Adrenal gland (tissue), 12 donors: ENCODE data around the gene CARS1. TPM values are rescaled to one million over a fixed set of nuclear protein-coding genes. Genes with fewer than 3 reads are reported as not detected.

Experiments used
- DNase-seq, 7 donors: peaks; one replicate each; pipeline ENCODE4 v3.0.0-alpha.2; 2019 to 2020
- H3K27ac ChIP-seq, 5 donors: fragments of 200-600 bp; sonication (generic) in 4 of 5; 1 replicate in 3 of 5; 2 replicates in 2 of 5; pipeline versions ENCODE4 v1.5.1 to v1.8.0; 2016 to 2020; ENCODE audit warnings: mild to moderate bottlenecking in 1 of 5
- H3K27me3 ChIP-seq: fragments of 200-600 bp; 2 replicates; pipeline ENCODE4 v1.8.0; 2021
- H3K36me3 ChIP-seq, 2 donors: fragments of 200-600 bp; replicated peaks in 1 of 2; 1 replicate in 1 of 2; 2 replicates in 1 of 2; pipeline versions ENCODE4 v1.5.1 to v1.8.0; 2018 to 2022
- H3K4me1 ChIP-seq, 2 donors: fragments of 200-600 bp; replicated peaks in 1 of 2; 1 replicate in 1 of 2; 2 replicates in 1 of 2; pipeline versions ENCODE4 v1.5.1 to v1.8.0; 2018 to 2021
- H3K4me3 ChIP-seq, 4 donors: fragments of 200-600 bp; sonication (generic) in 3 of 4; one replicate each; pipeline ENCODE4 v1.5.1; 2016 to 2018
- H3K9me3 ChIP-seq, 3 donors: fragments of 200-600 bp; sonication (generic) in 1 of 3; replicated peaks in 1 of 3; 1 replicate in 2 of 3; 2 replicates in 1 of 3; pipeline versions ENCODE4 v1.5.1 to v1.8.0; 2016 to 2021
- POLR2A ChIP-seq, 2 donors: fragments of 450-650 bp; IDR thresholded peaks; one replicate each; pipeline ENCODE4 v1.6.1; 2017; ENCODE audit warnings: antibody characterized with exemption in 2 of 2, mild to moderate bottlenecking in 2 of 2, moderate library complexity in 1 of 2
- WGBS, 4 donors: extraction: QIAGEN DNeasy Blood & Tissue Kit in 2 of 4; methylation state at CpG; one replicate each; pipeline versions ENCODE4 v1.1.5 to v1.1.7; 2013 to 2017; 5-methylcytosine and 5-hydroxymethylcytosine counted together
- intact Hi-C, 2 donors: fragments of 100-400 bp; cut with DNase I; formaldehyde crosslinking; loops; one replicate each; pipeline versions ENCODE4 v1.14.1 to v1.15.0; 2022 to 2023
- polyA plus RNA-seq, 3 donors: library from polyadenylated mRNA; stranded (reverse); fragments of 200-250 nt in 2 of 3; fragments of 350-450 nt in 1 of 3; fragmentation: Illumina TruSeq in 1 of 3; extraction: RNeasy Lipid Tissue Mini Kit (QIAGEN cat#74804) in 1 of 3; gene quantifications; one replicate each; pipeline ENCODE4 v1.2.3, GENCODE V29; 2013 to 2014
- total RNA-seq, 9 donors: library from RNA; depleted of rRNA in 4 of 9; stranded (reverse); fragments of >200 nt in 4 of 9; fragments of 120-200 nt in 1 of 9; fragmentation: NEBNext Ultra II Directional in 1 of 9; extraction: Animal tissue kit (Norgen Biotek cat#: 25700) in 1 of 9; gene quantifications; one replicate each; pipeline versions ENCODE4 v1.1.0 to v1.2.4, GENCODE V29; 2013 to 2023
- TF ChIP-seq, protein P1 (sequence below), 6 experiments: fragments of 450-650 bp in 4 of 6; fragments of 200-600 bp in 2 of 6; sonication (generic) in 1 of 6; IDR thresholded peaks; 1 replicate in 5 of 6; 2 replicates in 1 of 6; pipeline versions ENCODE4 v1.5.1 to v1.8.0; 2016 to 2021; ENCODE audit warnings: antibody characterized with exemption in 6 of 6, mild to moderate bottlenecking in 2 of 6, moderate library complexity in 1 of 6
- donor health status: healthy with polysubstance abuse.
- donor health status: Bipolar disorder and iron deficiency.
- donor health status: DM: yes; HTN: yes; CAD: no.
- donor health status: DM: no; HTN: no; CAD: no.
- donor health status: DM: no; HTN: no; CAD: no.
- donor health status: DM: yes; HTN: yes; CAD: no.

The CARS1 gene
- total and polyA plus RNA-seq, 12 donors = 17.2 to 46.7 (median 31.5) TPM

DNA sequence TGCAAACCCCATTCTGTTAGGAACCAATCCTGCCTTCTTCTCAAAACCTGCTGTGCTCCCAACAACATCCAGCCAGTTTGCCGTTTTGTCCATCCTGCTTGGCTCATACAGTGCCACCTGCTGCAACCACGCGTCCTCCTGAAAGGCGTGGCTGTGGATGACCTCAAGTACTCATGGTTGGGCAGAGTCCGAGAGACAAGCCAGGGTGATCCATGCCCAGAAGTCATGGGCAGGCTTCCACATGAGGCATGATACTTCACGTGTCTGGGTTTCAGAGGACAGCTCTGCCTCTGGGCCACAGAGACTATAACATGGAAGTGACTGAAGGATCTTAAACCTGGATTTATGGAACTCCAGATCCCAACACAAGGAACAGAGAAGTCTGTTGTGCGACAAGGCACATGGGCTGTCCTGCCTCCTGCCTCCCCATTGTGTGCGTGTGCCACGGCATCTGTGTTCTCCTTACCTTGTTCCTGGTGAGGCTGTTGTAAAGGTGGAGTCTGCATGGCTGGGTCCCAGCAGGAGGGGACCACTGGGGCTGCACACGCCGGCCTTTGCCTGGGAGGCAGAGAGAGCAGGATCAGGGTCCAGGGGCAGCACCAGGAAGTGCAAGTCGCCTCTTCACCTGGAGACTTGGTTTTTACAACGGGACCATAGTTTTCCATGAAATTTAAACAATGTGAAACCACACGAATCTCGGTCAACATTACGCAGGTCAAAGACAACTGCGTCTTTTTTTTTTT is 15.4 kb downstream of the CARS1 start:
- no peak for TF ChIP-seq POLR2A (IDR thresholded peaks at IDR 0.05)
- TF ChIP-seq, protein P1, sequence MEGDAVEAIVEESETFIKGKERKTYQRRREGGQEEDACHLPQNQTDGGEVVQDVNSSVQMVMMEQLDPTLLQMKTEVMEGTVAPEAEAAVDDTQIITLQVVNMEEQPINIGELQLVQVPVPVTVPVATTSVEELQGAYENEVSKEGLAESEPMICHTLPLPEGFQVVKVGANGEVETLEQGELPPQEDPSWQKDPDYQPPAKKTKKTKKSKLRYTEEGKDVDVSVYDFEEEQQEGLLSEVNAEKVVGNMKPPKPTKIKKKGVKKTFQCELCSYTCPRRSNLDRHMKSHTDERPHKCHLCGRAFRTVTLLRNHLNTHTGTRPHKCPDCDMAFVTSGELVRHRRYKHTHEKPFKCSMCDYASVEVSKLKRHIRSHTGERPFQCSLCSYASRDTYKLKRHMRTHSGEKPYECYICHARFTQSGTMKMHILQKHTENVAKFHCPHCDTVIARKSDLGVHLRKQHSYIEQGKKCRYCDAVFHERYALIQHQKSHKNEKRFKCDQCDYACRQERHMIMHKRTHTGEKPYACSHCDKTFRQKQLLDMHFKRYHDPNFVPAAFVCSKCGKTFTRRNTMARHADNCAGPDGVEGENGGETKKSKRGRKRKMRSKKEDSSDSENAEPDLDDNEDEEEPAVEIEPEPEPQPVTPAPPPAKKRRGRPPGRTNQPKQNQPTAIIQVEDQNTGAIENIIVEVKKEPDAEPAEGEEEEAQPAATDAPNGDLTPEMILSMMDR (IDR thresholded peaks at IDR 0.05) = no peak
- WGBS, 4 donors = 90 to 93% (median 91%) methylated on average over 14 to 17 of the region's 17 CpGs
- peak in 5 of 7 donors; percentile 47 to 85 (median 57) for DNase-seq
- H3K27ac ChIP-seq = no peak overlapping the region
- no peaks in the 10 kb centered on the region for H3K9me3 ChIP-seq
- H3K27me3 ChIP-seq = no peaks in the 10 kb centered on the region
- H3K4me1 ChIP-seq = peaks cover 7 to 18% of the 10 kb centered on the region in 2 donors
- intact Hi-C loops = no loop called here
- H3K36me3 ChIP-seq = peaks cover 0 to 51% of the 10 kb centered on the region in 2 donors
- no peak overlapping the region for H3K4me3 ChIP-seq

DNA sequence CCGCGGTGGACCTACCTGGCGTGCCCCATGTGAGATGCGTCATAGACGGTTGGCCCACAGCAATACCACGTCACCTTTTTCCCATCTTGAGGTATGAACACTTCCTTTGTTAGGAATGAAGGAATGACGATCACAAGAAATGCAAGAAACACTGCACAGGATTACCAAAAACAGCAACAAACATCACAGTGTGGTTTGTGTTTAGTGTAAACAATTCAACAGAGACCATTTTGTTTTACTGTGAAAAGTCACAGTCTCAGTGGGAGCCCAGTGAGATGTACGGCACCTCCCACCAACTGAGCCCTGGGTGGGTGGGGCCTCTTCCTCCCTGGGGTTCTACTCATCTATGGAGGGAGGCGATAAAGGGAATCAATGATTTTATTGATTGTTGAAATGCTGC is 16.3 kb downstream of the CARS1 start:
- H3K27ac ChIP-seq = no peak overlapping the region
- H3K27me3 ChIP-seq = no peaks in the 10 kb centered on the region
- TF ChIP-seq, protein P1 (IDR thresholded peaks at IDR 0.05) = no peak
- TF ChIP-seq POLR2A (IDR thresholded peaks at IDR 0.05) = no peak
- no peak overlapping the region for H3K4me3 ChIP-seq
- H3K4me1 ChIP-seq = peaks cover 7 to 18% of the 10 kb centered on the region in 2 donors
- no peaks in the 10 kb centered on the region for H3K9me3 ChIP-seq
- WGBS, 4 donors = 93 to 97% (median 96%) methylated on average over 9 of the region's 9 CpGs
- intact Hi-C loops = no loop called here
- DNase-seq = no peak
- H3K36me3 ChIP-seq = peaks cover 0 to 54% of the 10 kb centered on the region in 2 donors

GRCh38 chr11:3037945-3038271 is 19.3 kb downstream of the CARS1 start:
- Histone ChIP-seq H3K4me3 (no peak overlapping the region), H3K27ac (no peak overlapping the region), H3K27me3 (no peaks in the 10 kb centered on the region), H3K4me1 (peaks cover under 1 to 5% of the 10 kb centered on the region in 2 donors), H3K9me3 (no peaks in the 10 kb centered on the region), H3K36me3 (peaks cover 0 to 62% of the 10 kb centered on the region in 2 donors)
- WGBS, 4 donors = 87 to 94% (median 90%) methylated on average over 12 of the region's 12 CpGs
- TF ChIP-seq, protein P1 (IDR thresholded peaks at IDR 0.05) = no peak
- TF ChIP-seq POLR2A (IDR thresholded peaks at IDR 0.05) = no peak
- intact Hi-C loops = loop anchor here (2.0 to 5.0 kb wide), 3 partner anchors 53 to 179 kb away; partner anchors contain the start of gene MRGPRG (in 1 of the 2)
- DNase-seq = no peak

DNA sequence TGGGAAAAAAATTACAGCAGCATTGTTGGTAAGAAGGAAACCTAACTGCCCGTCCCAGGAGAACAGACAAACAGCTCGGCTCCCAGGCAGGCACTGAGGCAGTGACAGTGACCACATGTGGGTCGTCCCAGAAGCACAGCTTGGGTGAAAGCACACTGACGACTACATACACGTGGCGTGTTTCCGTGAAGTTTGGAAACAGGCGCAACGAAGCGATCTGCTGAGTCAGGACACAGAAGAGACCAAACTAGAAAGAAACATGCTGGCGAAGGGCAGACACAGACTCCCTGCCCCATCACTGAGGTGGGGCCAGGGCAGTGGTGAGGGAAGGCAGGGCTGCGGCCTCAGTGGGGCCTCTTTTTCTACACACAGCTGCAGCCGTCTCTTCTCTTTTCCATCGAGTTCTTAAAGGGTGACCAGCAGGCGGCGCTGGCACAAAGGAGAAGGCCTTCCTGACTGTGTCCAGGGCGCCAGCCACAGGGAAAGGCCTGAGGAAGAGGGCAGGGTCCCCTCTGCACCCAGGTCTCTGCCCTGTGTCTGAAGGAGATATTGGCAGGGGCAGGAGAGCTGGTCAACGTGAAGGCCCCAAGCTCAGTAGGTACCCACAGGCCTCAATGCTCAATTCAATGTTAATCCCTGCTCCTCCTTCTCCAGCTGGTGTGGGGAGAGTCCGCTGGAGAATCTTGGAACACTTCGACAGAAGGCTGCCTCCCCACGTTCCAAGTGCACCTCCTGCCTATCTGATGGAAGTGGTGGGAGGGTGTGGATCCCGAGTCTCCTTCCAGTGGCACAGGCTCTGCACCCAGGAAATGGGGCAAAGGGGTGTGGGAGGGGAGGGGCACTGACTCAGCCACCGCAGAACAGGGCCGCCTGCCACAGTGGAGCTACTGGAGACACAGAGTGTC is 19.9 kb downstream of the CARS1 start:
- TF ChIP-seq, protein P1 (IDR thresholded peaks at IDR 0.05) = peak; percentile 75 to 88 (median 80)
- TF ChIP-seq POLR2A (IDR thresholded peaks at IDR 0.05) = no peak
- Histone ChIP-seq H3K27ac (peak overlapping the region in 1 of 5 donors; percentile 50), H3K36me3 (peaks cover 0 to 65% of the 10 kb centered on the region in 2 donors), H3K27me3 (no peaks in the 10 kb centered on the region), H3K4me1 (no peaks in the 10 kb centered on the region), H3K9me3 (no peaks in the 10 kb centered on the region), H3K4me3 (no peak overlapping the region)
- intact Hi-C loops = loop anchor here (2.0 to 5.0 kb wide), 2 partner anchors 54 to 180 kb away; partner anchors contain the start of gene MRGPRG (in 1 of the 2)
- DNase-seq = peak; percentile 69 to 91 (median 84)
- 56 to 70% (median 61%) methylated on average over 22 to 24 of the region's 24 CpGs for WGBS, 4 donors
